ENCODE measurements around the gene DNAH5. TPM values are rescaled to one million over a fixed set of nuclear protein-coding genes. Genes with fewer than 3 reads are reported as not detected.

Gene DNAH5
- polyA plus RNA-seq, 3 donors, result not detected

DNA sequence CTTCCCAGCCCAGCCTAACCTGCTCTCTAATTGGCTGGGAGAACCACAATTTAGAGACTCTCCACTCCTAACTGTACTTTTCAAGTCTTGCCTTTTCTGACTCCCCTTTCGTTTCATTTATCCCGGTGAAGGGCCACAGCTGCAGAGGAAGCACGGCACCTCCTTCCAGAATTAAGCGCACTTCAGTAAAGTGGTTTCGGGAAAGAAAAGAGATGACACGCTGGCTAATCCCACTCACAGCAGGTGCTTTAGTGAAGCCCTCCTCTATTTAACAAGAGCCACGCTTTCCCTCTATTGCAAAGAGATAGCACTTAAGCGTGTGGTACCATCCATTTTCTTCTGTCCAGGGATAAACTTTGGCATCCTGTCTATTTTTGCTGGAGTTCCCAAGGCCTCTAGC lies 4.8 kb downstream of the DNAH5 start:
- WGBS (ENCODE audit: insufficient coverage), result 95% methylated on average over 8 of the region's 8 CpGs

DNA sequence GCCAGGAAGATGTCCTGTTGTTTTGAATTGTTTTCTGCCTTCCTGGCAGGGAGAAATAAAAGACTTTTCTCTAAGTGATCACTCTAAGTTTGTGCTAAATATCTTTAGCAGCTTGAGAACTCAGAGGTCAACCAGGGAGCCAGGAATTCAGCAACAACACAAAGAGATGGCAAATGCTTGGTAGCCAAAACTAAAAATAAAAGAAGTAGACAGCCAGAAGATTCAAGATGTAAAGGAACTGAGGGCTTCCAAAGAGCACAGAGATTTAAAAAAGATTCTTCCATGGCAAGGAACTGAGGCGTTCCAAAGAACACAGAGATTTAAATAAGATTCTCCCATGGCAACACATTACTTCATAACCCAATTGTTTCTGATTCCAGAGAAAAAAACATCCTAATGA lies 9.6 kb downstream of the DNAH5 start:
- WGBS (ENCODE audit: insufficient coverage), result no CpG with 5 or more reads among the region's 1 CpG

More for the DNA sequence above, 4.8 kb downstream of the DNAH5 start:
- DNase-seq, result no peak
- H3K79me2 ChIP-seq (ENCODE audit: insufficient read depth, low read length), result no peaks in the 10 kb centered on the region
- H4K20me1 ChIP-seq (ENCODE audit: insufficient read depth, low read length), result no peaks in the 10 kb centered on the region
- Mint-ChIP-seq H3K9me3 (peaks cover 0 to 2% (median 0%) of the 10 kb centered on the region in 7 donors), H3K36me3 (no peaks in the 10 kb centered on the region), H3K27ac (no peak overlapping the region), H3K27me3 (ENCODE audit: low read depth in 3 of 3) (peaks cover 0 to 5% (median 0%) of the 10 kb centered on the region in 3 donors), H3K4me1 (no peaks in the 10 kb centered on the region), H3K4me3 (no peak overlapping the region)
- no peak overlapping the region for H2AFZ ChIP-seq (ENCODE audit: insufficient read depth, low read depth, low read length, poor library complexity, severe bottlenecking)
- no peaks in the 10 kb centered on the region for H3K36me3 ChIP-seq (replicated peaks in 1 of 2; ENCODE audit: control insufficient read depth in 1 of 2, insufficient read depth in 2 of 2, low read length in 2 of 2)
- H3K4me2 ChIP-seq (replicated peaks; ENCODE audit: extremely low read depth, low read length, poor library complexity, severe bottlenecking), result no peak overlapping the region
- intact Hi-C loops (cut with micrococcal nuclease), result no loop called here
- H3K9ac ChIP-seq (ENCODE audit: insufficient read depth, low read length, poor library complexity, severe bottlenecking), result no peak overlapping the region
- no peak overlapping the region for H3K27ac ChIP-seq (ENCODE audit: low read depth in 1 of 2, low read length in 2 of 2)
- H3K4me1 ChIP-seq (ENCODE audit: control insufficient read depth in 1 of 2, insufficient read depth in 2 of 2, low read length in 2 of 2), result no peaks in the 10 kb centered on the region
- TF ChIP-seq, protein P1, sequence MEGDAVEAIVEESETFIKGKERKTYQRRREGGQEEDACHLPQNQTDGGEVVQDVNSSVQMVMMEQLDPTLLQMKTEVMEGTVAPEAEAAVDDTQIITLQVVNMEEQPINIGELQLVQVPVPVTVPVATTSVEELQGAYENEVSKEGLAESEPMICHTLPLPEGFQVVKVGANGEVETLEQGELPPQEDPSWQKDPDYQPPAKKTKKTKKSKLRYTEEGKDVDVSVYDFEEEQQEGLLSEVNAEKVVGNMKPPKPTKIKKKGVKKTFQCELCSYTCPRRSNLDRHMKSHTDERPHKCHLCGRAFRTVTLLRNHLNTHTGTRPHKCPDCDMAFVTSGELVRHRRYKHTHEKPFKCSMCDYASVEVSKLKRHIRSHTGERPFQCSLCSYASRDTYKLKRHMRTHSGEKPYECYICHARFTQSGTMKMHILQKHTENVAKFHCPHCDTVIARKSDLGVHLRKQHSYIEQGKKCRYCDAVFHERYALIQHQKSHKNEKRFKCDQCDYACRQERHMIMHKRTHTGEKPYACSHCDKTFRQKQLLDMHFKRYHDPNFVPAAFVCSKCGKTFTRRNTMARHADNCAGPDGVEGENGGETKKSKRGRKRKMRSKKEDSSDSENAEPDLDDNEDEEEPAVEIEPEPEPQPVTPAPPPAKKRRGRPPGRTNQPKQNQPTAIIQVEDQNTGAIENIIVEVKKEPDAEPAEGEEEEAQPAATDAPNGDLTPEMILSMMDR (IDR thresholded peaks at IDR 0.05), result no peak
- H3K4me3 ChIP-seq (replicated peaks in 1 of 3; ENCODE audit: low read depth in 2 of 3, low read length in 3 of 3), result no peak overlapping the region
- H3K9me3 ChIP-seq (replicated peaks in 1 of 2; ENCODE audit: control insufficient read depth in 1 of 2, insufficient read depth in 1 of 2, low read length in 2 of 2), result no peaks in the 10 kb centered on the region
- H3K27me3 ChIP-seq (ENCODE audit: control insufficient read depth in 2 of 2, insufficient read depth in 2 of 2, low read length in 2 of 2), result no peaks in the 10 kb centered on the region

More for the DNA sequence above, 9.6 kb downstream of the DNAH5 start:
- H3K4me2 ChIP-seq (replicated peaks; ENCODE audit: extremely low read depth, low read length, poor library complexity, severe bottlenecking), result no peak overlapping the region
- DNase-seq, result no peak
- H2AFZ ChIP-seq (ENCODE audit: insufficient read depth, low read depth, low read length, poor library complexity, severe bottlenecking), result no peak overlapping the region
- intact Hi-C loops (cut with micrococcal nuclease), result no loop called here
- no peaks in the 10 kb centered on the region for H3K79me2 ChIP-seq (ENCODE audit: insufficient read depth, low read length)
- Mint-ChIP-seq H3K4me1 (no peaks in the 10 kb centered on the region), H3K27ac (no peak overlapping the region), H3K9me3 (peaks cover 2 to 11% (median 6%) of the 10 kb centered on the region in 7 donors), H3K4me3 (no peak overlapping the region), H3K27me3 (ENCODE audit: low read depth in 3 of 3) (peaks cover 0 to 6% (median 4%) of the 10 kb centered on the region in 3 donors), H3K36me3 (no peaks in the 10 kb centered on the region)
- no peak overlapping the region for H3K9ac ChIP-seq (ENCODE audit: insufficient read depth, low read length, poor library complexity, severe bottlenecking)
- peaks cover 0 to 4% of the 10 kb centered on the region in 2 donors for H3K9me3 ChIP-seq (replicated peaks in 1 of 2; ENCODE audit: control insufficient read depth in 1 of 2, insufficient read depth in 1 of 2, low read length in 2 of 2)
- H3K4me1 ChIP-seq (ENCODE audit: control insufficient read depth in 1 of 2, insufficient read depth in 2 of 2, low read length in 2 of 2), result no peaks in the 10 kb centered on the region
- H3K4me3 ChIP-seq (replicated peaks in 1 of 3; ENCODE audit: low read depth in 2 of 3, low read length in 3 of 3), result no peak overlapping the region
- H3K27me3 ChIP-seq (ENCODE audit: control insufficient read depth in 2 of 2, insufficient read depth in 2 of 2, low read length in 2 of 2), result no peaks in the 10 kb centered on the region
- TF ChIP-seq, protein P1 (IDR thresholded peaks at IDR 0.05), result no peak
- no peaks in the 10 kb centered on the region for H3K36me3 ChIP-seq (replicated peaks in 1 of 2; ENCODE audit: control insufficient read depth in 1 of 2, insufficient read depth in 2 of 2, low read length in 2 of 2)
- H3K27ac ChIP-seq (ENCODE audit: low read depth in 1 of 2, low read length in 2 of 2), result no peak overlapping the region
- H4K20me1 ChIP-seq (ENCODE audit: insufficient read depth, low read length), result no peaks in the 10 kb centered on the region
